Activated CD8-positive, alpha-beta memory T cell treated with anti-CD3 and anti-CD28 coated beads, Interleukin-2, amount 10 ng/mL, durations not matched to agents 7 days and 5 days (primary cell): ENCODE data around the gene GANAB. TPM values are rescaled to one million over a fixed set of nuclear protein-coding genes. Genes with fewer than 3 reads are reported as not detected.

Experiments used
- ATAC-seq: fragments of 150-1000 bp; cut with Tn5 transposase; one replicate; pipeline ENCODE4 v1.10.0; 2021; ENCODE audit warnings: moderate library complexity
- CTCF ChIA-PET: fragments of 350-600 bp; sonication (Branson Sonifier 250); formaldehyde crosslinking; loops from one replicate; lab custom pipeline; 2021; ENCODE audit warnings: antibody characterized with exemption; lab: Charles Lee
- DNase-seq: peaks from one replicate; pipeline ENCODE4 v3.0.0-alpha.2; 2020
- H3K27ac Mint-ChIP-seq: one replicate; pipeline ENCODE4 v1.8.0; 2021; ENCODE audit warnings: mild to moderate bottlenecking, mixed read lengths
- H3K27me3 Mint-ChIP-seq: one replicate; pipeline ENCODE4 v1.8.0; 2021; ENCODE audit warnings: mixed read lengths
- H3K36me3 Mint-ChIP-seq: one replicate; pipeline ENCODE4 v1.8.0; 2021; ENCODE audit warnings: mild to moderate bottlenecking, mixed read lengths
- H3K4me1 Mint-ChIP-seq: one replicate; pipeline ENCODE4 v1.8.0; 2021; ENCODE audit warnings: mixed read lengths
- H3K4me3 Mint-ChIP-seq: one replicate; pipeline ENCODE4 v1.8.0; 2021; ENCODE audit warnings: mild to moderate bottlenecking, moderate library complexity, mixed read lengths
- H3K9me3 Mint-ChIP-seq: one replicate; pipeline ENCODE4 v1.8.0; 2022; ENCODE audit warnings: low read depth, mixed read lengths
- total RNA-seq, 2 experiments: library from RNA; stranded (reverse); gene quantifications; one replicate each; pipeline ENCODE4 v1.2.3, GENCODE V29; 2021

GANAB gene
- total RNA-seq, 2 experiments from 2014 or later, result 248 to 275 TPM

DNA sequence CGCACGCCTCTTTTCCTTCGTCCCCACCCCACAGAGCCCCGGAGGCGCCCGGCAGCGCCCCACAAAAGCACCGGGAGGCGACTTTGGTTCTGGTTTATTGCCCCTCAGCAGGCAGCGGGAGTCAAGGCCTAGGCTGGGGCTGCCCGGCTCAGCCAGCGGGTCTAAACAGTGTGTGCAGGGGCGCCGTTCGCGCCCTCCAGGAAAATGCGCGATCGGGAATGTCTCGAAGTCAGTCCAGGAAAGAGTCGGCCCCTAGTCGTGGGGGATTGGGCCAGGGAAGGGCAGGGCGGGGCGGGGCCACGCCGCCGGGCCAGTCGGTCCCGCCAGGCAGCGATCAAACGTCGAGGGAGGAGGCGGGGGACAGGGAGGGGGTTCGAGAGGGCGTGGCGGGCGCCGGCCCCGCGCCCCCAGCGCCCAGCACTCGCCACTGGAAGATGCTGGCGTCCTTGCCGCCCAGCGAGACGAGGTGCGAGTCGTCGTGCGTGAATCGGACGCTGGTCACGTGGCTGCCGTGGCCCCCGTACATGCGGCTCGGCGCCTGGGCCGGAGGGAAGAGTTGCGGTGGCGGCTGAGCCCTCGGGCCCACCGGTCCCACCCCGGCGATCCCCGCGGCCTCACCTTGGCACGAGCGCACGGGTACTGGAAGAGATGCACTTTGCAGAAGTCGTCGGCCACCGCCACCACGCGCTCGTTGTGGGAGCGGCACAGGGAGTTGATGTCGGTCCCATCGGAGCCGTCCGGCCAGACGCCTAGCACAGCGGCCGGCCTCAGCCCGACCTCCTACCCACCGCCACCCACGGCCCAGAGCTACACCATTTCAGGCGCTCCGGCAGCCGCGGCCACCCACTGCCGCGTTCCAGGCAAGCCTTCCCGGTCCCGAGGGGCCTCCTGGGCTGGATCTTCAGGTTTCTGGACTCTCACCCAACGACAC is 44.0 kb downstream of the GANAB start:
- no peaks in the 10 kb centered on the region for H3K27me3 Mint-ChIP-seq
- ATAC-seq, result no peak
- H3K27ac Mint-ChIP-seq, result peak overlapping the region; percentile 94
- H3K4me1 Mint-ChIP-seq, result peaks cover 48% of the 10 kb centered on the region
- H3K4me3 Mint-ChIP-seq, result peak overlapping the region; percentile 97
- H3K36me3 Mint-ChIP-seq, result peaks cover 56% of the 10 kb centered on the region
- no peak for DNase-seq
- H3K9me3 Mint-ChIP-seq, result no peaks in the 10 kb centered on the region
- CTCF ChIA-PET, result interaction anchor here (0.7 to 4.9 kb wide), 15 partner anchors 9 to 125 kb away, joined by 3 to 34 read pairs (median 4); partner anchors contain the start of genes B3GAT3, C11orf98, CSKMT and EML3

DNA sequence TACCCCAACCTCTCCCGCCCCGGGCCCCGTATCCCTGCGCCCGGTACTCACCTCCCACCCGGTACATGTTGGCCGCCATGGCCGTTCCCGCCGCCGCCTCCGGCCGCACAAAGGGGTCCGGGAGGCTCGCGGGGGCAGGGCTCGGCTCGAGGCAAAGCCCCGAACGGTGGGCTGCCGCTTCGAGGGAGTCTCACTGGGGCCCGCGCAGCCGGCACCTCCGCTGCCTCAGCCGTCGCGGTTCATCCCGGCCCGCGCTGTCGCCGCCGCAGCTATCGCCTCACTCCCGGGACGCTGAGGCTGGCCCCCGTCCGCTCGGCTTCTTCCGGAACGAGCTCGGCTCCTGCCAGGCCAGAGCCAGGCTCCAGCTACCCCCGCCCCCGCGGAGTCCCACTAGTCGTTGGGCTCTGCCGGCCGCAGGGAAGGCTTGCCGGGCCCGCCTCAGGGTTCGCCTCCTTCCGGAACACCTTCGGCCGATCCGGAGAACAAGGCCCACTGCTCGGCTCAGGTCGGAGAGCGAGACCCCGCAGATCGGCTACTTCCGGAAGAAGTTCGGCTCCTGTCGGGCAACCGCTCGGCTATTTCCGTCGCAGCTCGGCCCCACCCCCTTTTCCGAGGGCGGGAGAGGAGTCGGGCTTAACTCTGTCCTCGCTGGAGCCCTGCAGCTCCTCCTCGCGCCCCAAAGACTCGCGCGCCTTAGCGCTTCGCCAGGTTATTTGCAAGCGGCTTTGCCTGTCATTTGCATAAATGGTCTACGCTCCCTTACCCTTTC is 44.9 kb downstream of the GANAB start, which contains the start of gene MTA2:
MTA2 (minus strand) TSS at position 494 of the 769 bp plus-strand sequence; CDS start at position 79, 415 bp downstream.
- Mint-ChIP-seq H3K27ac (peak within 1 kb of the TSS; percentile 94), H3K36me3 (peaks cover 61% of the 10 kb centered on the region), H3K4me1 (peaks cover 54% of the 10 kb centered on the region), H3K27me3 (no peaks in the 10 kb centered on the region), H3K4me3 (peak within 1 kb of the TSS; percentile 97), H3K9me3 (no peaks in the 10 kb centered on the region)
- DNase-seq (peak; percentile 99), ATAC-seq (peak; percentile 89)
- CTCF ChIA-PET, result interaction anchor here (0.6 to 4.9 kb wide), 18 partner anchors 9 to 126 kb away, joined by 3 to 34 read pairs (median 4); partner anchors contain the start of genes B3GAT3, C11orf98, CSKMT and EML3

DNA sequence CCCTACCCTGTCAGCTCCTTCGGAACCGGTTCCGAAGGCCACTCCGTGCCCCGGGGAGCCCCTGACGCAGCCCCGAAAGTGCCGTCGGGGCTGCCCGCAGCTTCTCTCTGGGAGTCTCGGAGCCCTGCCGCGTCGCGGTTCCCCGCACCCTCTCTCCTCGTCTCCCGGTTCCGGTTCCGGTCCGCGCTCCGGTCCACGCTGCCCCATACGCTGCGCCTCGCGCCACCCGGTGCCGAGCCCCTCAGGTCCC is 45.4 kb downstream of the GANAB start:
- CTCF ChIA-PET, result interaction anchor here (0.8 to 4.9 kb wide), 9 partner anchors 9 to 207 kb away, joined by 3 to 34 read pairs (median 4); partner anchors contain the start of genes B3GAT3, LBHD1, TUT1 and UQCC3
- no peak for DNase-seq
- H3K27me3 Mint-ChIP-seq, result no peaks in the 10 kb centered on the region
- H3K9me3 Mint-ChIP-seq, result no peaks in the 10 kb centered on the region
- peak overlapping the region; percentile 94 for H3K27ac Mint-ChIP-seq
- H3K4me1 Mint-ChIP-seq, result peaks cover 55% of the 10 kb centered on the region
- H3K36me3 Mint-ChIP-seq, result peaks cover 63% of the 10 kb centered on the region
- peak overlapping the region; percentile 97 for H3K4me3 Mint-ChIP-seq
- peak; percentile 14 for ATAC-seq

DNA sequence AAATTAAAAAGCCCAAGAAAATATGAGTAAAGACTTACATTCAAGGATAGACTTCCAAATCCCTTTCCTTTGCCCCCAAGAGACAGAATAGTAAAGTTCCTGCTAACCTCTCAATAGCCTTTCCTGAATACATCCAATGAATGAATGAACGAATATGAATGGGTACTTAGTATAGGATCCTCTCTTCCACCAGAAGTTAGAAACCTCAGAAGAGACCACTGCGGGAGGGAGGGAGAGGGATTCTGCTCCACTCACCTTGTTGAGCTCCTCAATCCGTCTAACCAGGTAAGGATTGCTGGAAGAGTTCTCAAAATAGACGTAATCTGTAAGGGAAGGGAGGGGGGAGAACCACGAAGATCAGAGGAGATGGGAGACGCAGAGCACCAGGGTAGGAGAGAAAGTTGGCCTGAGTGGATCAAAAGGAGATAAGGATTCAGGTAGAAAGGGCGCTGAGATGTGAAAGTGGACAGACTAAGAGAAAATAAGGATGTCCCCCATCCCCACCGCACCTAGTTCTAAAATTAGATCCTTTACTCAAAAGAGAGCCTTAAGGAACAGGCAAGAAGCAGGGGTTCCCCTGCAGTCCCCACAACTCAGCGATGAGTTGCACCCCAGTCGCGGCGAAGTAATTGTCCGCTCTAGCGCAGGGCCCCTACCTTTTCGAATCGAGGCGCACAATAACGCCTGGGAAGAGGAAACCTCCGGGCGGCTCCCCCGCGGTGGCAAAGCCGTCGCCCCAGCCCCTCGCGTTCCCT is 45.9 kb downstream of the GANAB start:
- H3K4me3 Mint-ChIP-seq, result peak overlapping the region; percentile 97
- peaks cover 56% of the 10 kb centered on the region for H3K4me1 Mint-ChIP-seq
- no peak for ATAC-seq
- no peaks in the 10 kb centered on the region for H3K27me3 Mint-ChIP-seq
- no peaks in the 10 kb centered on the region for H3K9me3 Mint-ChIP-seq
- CTCF ChIA-PET, result interaction anchor here (0.8 to 4.9 kb wide), 10 partner anchors 9 to 206 kb away, joined by 3 to 34 read pairs (median 4); partner anchors contain the start of genes B3GAT3, GANAB, LBHD1 and TUT1
- peak overlapping the region; percentile 94 for H3K27ac Mint-ChIP-seq
- H3K36me3 Mint-ChIP-seq, result peaks cover 68% of the 10 kb centered on the region
- DNase-seq, result peak; percentile 60

DNA sequence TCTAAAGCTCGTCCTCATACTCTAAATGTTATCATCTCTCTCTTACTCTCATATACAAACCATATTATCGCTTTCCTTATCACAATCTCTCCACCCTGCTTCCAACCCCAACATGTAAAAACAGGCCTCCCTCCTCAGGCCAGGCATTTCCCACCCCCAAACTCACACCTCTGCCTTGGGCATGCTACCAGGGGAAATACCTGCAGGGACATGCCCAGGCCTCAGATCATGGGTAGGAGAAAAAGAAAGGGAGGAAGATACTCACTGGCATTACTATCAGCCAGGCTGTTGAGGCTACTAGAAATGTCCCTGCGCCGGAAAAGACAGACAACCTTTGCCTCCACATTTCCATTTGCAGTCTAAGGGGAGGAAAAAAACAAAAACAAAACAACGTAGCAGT is 46.5 kb downstream of the GANAB start:
- no peaks in the 10 kb centered on the region for H3K27me3 Mint-ChIP-seq
- DNase-seq (no peak), ATAC-seq (no peak)
- H3K36me3 Mint-ChIP-seq, result peaks cover 69% of the 10 kb centered on the region
- H3K27ac Mint-ChIP-seq, result peak overlapping the region; percentile 94
- peaks cover 57% of the 10 kb centered on the region for H3K4me1 Mint-ChIP-seq
- H3K9me3 Mint-ChIP-seq, result no peaks in the 10 kb centered on the region
- H3K4me3 Mint-ChIP-seq, result peak overlapping the region; percentile 97
- CTCF ChIA-PET, result interaction anchor here (0.6 to 4.9 kb wide), 9 partner anchors 8 to 1030 kb away, joined by 3 to 34 read pairs (median 3); partner anchors contain the start of genes GANAB, LBHD1, TUT1 and UQCC3

DNA sequence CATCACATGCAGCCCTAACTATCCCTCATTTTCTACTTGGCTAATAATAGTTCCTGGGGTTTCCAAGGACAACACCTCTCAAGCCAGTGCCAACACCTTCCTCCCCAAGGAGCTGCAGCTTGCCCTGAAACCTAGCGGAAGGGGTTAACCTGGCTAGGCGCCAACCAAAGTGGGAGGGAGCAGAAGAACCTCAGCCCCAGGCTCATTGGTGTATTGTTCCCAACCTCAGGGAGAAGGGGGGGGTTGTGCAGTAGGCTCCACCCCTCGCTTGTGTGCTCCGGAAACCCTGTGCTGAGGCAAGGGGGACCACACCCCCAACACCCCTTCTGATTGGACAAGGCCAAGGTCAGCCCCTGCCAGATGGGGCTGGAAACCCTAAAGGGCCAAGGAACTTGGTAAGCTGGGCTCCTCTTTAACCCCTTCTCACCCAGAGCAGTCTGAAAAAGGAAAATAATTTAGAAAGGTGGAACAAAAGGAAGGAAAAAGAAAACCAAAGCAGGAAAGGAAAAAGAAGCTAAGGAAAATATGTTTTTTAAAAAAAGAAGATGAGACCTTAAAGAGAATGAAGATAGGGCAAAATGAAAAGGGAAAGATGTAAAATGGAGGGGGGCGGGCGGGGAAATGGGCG is 47.2 kb downstream of the GANAB start:
- ATAC-seq, result peak; percentile 75
- CTCF ChIA-PET, result interaction anchor here (0.6 to 4.9 kb wide), 9 partner anchors 7 to 1031 kb away, joined by 3 to 34 read pairs (median 3); partner anchors contain the start of genes GANAB, LBHD1, TUT1 and UQCC3
- Mint-ChIP-seq H3K27ac (peak overlapping the region; percentile 94), H3K4me3 (peak overlapping the region; percentile 97), H3K36me3 (peaks cover 74% of the 10 kb centered on the region), H3K27me3 (no peaks in the 10 kb centered on the region), H3K9me3 (no peaks in the 10 kb centered on the region), H3K4me1 (peaks cover 62% of the 10 kb centered on the region)
- DNase-seq, result peak; percentile 99

DNA sequence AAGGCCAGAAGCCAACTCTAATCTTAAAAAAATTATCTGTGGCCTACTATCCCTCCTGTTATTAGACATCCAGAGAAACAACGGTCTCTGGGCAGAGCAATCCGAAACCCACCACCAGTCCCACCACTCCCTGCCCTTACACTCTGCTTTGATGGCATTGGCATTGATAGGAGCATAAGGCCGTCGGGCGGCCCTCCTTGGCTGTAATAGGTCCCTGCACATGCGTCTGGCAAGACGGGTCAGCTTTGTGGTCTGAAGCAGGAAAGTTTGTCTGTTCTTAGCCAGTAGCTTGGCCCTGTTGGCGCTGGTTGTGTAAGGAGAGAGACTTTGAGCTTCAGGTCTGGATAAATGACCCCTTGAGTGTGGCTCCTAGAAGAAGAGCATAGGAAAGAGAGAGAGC is 51.3 kb downstream of the GANAB start:
- CTCF ChIA-PET, result interaction anchor here (1.4 to 6.0 kb wide), 4 partner anchors 16 to 76 kb away, joined by 4 to 54 read pairs (median 28); partner anchors contain the start of genes EML3, LBHD1, ROM1 and UQCC3
- H3K27ac Mint-ChIP-seq, result no peak overlapping the region
- ATAC-seq (no peak), DNase-seq (no peak)
- no peak overlapping the region for H3K4me3 Mint-ChIP-seq
- peaks cover 75% of the 10 kb centered on the region for H3K4me1 Mint-ChIP-seq
- no peaks in the 10 kb centered on the region for H3K27me3 Mint-ChIP-seq
- H3K36me3 Mint-ChIP-seq, result peaks cover 67% of the 10 kb centered on the region
- no peaks in the 10 kb centered on the region for H3K9me3 Mint-ChIP-seq

DNA sequence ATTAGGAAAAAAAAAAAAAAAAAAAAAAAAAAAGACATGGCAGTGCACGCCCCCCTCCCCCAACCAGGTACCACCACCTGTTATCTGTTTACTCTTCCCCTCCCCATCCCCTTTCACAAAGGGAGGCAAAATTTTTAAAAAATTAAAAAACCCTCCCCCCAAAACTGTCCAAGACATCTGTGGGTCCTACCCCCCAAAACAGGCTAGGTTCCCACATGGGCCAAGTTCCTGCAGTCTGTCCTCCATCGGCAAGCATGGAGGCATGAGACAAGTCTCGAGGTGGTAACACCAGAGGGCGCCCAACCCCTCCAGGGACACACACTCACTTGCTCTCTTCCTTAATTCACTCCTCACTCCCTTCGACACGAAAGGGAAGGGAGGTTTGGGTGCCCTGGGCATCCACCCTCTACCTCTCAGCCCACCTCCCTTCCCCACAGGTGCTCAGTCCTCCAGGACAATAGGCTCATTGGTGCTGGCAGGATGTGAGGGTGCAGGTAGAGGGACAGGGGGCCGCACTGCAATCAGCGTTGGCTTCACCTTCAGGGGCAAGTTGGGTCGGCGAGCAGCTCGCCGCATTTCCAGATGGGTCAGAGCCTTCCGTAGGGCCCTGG is 52.9 kb downstream of the GANAB start:
- Mint-ChIP-seq H3K27ac (peak overlapping the region; percentile 83), H3K4me1 (peaks cover 68% of the 10 kb centered on the region), H3K27me3 (no peaks in the 10 kb centered on the region), H3K4me3 (peak overlapping the region; percentile 34), H3K36me3 (peaks cover 58% of the 10 kb centered on the region), H3K9me3 (no peaks in the 10 kb centered on the region)
- CTCF ChIA-PET, result interaction anchor here (0.6 to 6.0 kb wide), 22 partner anchors 7 to 236 kb away, joined by 3 to 54 read pairs (median 5); partner anchors contain the start of genes B3GAT3, C11orf98, CSKMT and EEF1G
- ATAC-seq, result peak; percentile 37
- peak; percentile 91 for DNase-seq

- H3K27ac Mint-ChIP-seq, result peak overlapping the region; percentile 90
- no peak for DNase-seq
- peaks cover 62% of the 10 kb centered on the region for H3K4me1 Mint-ChIP-seq
- no peaks in the 10 kb centered on the region for H3K9me3 Mint-ChIP-seq
- H3K36me3 Mint-ChIP-seq, result peaks cover 56% of the 10 kb centered on the region
- H3K27me3 Mint-ChIP-seq, result no peaks in the 10 kb centered on the region
- CTCF ChIA-PET, result interaction anchor here (0.6 to 6.0 kb wide), 24 partner anchors 8 to 201 kb away, joined by 3 to 54 read pairs (median 7); partner anchors contain the start of genes B3GAT3, C11orf98, CSKMT and EEF1G
- no peak overlapping the region for H3K4me3 Mint-ChIP-seq
- no peak for ATAC-seq
These were observed 53.4 kb downstream of the GANAB start for GRCh38 chr11:62592989-62593421.

- CTCF ChIA-PET, result interaction anchor here (0.7 to 6.0 kb wide), 47 partner anchors 8 to 944 kb away, joined by 3 to 54 read pairs (median 5); partner anchors contain the start of genes B3GAT3, C11orf98, CSKMT and EEF1G
- H3K27me3 Mint-ChIP-seq, result no peaks in the 10 kb centered on the region
- H3K4me3 Mint-ChIP-seq, result peak overlapping the region; percentile 99
- peaks cover 55% of the 10 kb centered on the region for H3K4me1 Mint-ChIP-seq
- H3K9me3 Mint-ChIP-seq, result no peaks in the 10 kb centered on the region
- peaks cover 52% of the 10 kb centered on the region for H3K36me3 Mint-ChIP-seq
- DNase-seq, result no peak
- ATAC-seq, result no peak
- H3K27ac Mint-ChIP-seq, result peak overlapping the region; percentile 90
These were observed 54.1 kb downstream of the GANAB start for GRCh38 chr11:62592146-62592815.
